Measurements from ENCODE around the gene FHIP1B. TPM values are rescaled to one million over a fixed set of nuclear protein-coding genes. Genes with fewer than 3 reads are reported as not detected.

FHIP1B gene
- polyA plus RNA-seq, 1 donor (not counting 4 experiments of a cell fraction or from before 2014, with no cell fraction given) = 18.7 TPM

GRCh38 chr11:6216501-6216900 is 17.9 kb downstream of the FHIP1B start:
- FAIRE-seq = no peak
- H3K27me3 ChIP-seq (ENCODE audit: control insufficient read depth, extremely low read depth, insufficient read depth, low read length) = no peaks in the 10 kb centered on the region
- H3K9me1 ChIP-seq (ENCODE audit: control insufficient read depth, extremely low read depth, insufficient read depth, low read length) = no peaks in the 10 kb centered on the region
- dilution Hi-C loops (cut with MboI; ENCODE audit: extremely low pct_ligation_motif_present, low sequenced_read_pairs) = no loop called here
- H3K79me2 ChIP-seq (ENCODE audit: control insufficient read depth, insufficient read depth, low read length) = peaks cover 3% of the 10 kb centered on the region
- no peak for DNase-seq (ENCODE audit: low read depth, low spot score)
- H3K9me3 ChIP-seq (ENCODE audit: control insufficient read depth, low read depth, low read length) = no peaks in the 10 kb centered on the region
- no peak overlapping the region for H3K9ac ChIP-seq (ENCODE audit: control insufficient read depth, extremely low read depth, insufficient read depth, low read length)
- H3K27ac ChIP-seq (ENCODE audit: control insufficient read depth, insufficient read depth, low read length) = no peak overlapping the region
- TF ChIP-seq CTCF (optimal IDR thresholded peaks at IDR 0.05 in 1 of 3, IDR thresholded peaks at IDR 0.05 in 1 of 3, conservative IDR thresholded peaks at IDR 0.05 in 1 of 3; ENCODE audit: extremely low read depth in 1 of 3, insufficient read depth in 2 of 3, low read length in 3 of 3) = no peak
- no peak for TF ChIP-seq EZH2 (IDR thresholded peaks at IDR 0.05; ENCODE audit: low read length)
- H4K20me1 ChIP-seq (ENCODE audit: control insufficient read depth, extremely low read depth, insufficient read depth, low read length) = no peaks in the 10 kb centered on the region
- H3K4me1 ChIP-seq (ENCODE audit: control insufficient read depth, extremely low read depth, insufficient read depth, low read length) = peaks cover 18% of the 10 kb centered on the region
- no peak overlapping the region for H2AFZ ChIP-seq (ENCODE audit: control insufficient read depth, low read length)
- peaks cover 23 to 28% of the 10 kb centered on the region in 2 experiments for H3K36me3 ChIP-seq (ENCODE audit: control insufficient read depth in 2 of 2, extremely low read depth in 1 of 2, insufficient read depth in 2 of 2, low read length in 2 of 2)
- no peak overlapping the region for H3K4me2 ChIP-seq (ENCODE audit: control insufficient read depth, extremely low read depth, insufficient read depth, low read depth, low read length)
- H3K4me3 ChIP-seq (ENCODE audit: control insufficient read depth in 2 of 3, extremely low read depth in 1 of 3, insufficient read depth in 2 of 3, low read depth in 1 of 3, low read length in 3 of 3) = no peak overlapping the region

DNA sequence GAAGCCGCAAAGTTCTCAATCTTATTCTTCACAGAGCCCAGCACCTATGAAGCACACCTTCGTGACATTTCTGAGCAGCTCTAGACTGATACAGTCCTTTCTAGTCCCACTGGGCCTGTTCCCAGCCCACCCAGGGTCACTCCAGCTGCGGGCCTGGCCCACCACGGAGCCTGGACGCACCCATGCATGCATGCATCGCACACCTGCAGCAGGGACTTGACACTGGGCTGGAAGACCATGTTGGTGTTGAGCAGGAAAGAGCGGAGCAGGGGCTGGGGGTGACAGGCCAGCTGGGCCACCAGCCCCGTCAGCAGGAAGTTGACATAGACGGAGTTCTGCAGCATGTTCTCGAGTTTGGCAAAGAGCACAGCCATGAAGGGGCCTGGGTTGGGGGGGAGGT is 19.9 kb downstream of the FHIP1B start:
- TF ChIP-seq EZH2 (IDR thresholded peaks at IDR 0.05; ENCODE audit: low read length) = no peak
- no peak for TF ChIP-seq CTCF (optimal IDR thresholded peaks at IDR 0.05 in 1 of 3, IDR thresholded peaks at IDR 0.05 in 1 of 3, conservative IDR thresholded peaks at IDR 0.05 in 1 of 3; ENCODE audit: extremely low read depth in 1 of 3, insufficient read depth in 2 of 3, low read length in 3 of 3)
- H3K9ac ChIP-seq (ENCODE audit: control insufficient read depth, extremely low read depth, insufficient read depth, low read length) = no peak overlapping the region
- no peak for FAIRE-seq

More for the DNA sequence above, 19.9 kb downstream of the FHIP1B start:
- dilution Hi-C loops (cut with MboI; ENCODE audit: extremely low pct_ligation_motif_present, low sequenced_read_pairs) = no loop called here
- H3K79me2 ChIP-seq (ENCODE audit: control insufficient read depth, insufficient read depth, low read length) = peaks cover 3% of the 10 kb centered on the region
- peaks cover 25 to 31% of the 10 kb centered on the region in 2 experiments for H3K36me3 ChIP-seq (ENCODE audit: control insufficient read depth in 2 of 2, extremely low read depth in 1 of 2, insufficient read depth in 2 of 2, low read length in 2 of 2)
- H2AFZ ChIP-seq (ENCODE audit: control insufficient read depth, low read length) = no peak overlapping the region
- no peak overlapping the region for H3K4me2 ChIP-seq (ENCODE audit: control insufficient read depth, extremely low read depth, insufficient read depth, low read depth, low read length)
- no peak overlapping the region for H3K4me3 ChIP-seq (ENCODE audit: control insufficient read depth in 2 of 3, extremely low read depth in 1 of 3, insufficient read depth in 2 of 3, low read depth in 1 of 3, low read length in 3 of 3)
- H4K20me1 ChIP-seq (ENCODE audit: control insufficient read depth, extremely low read depth, insufficient read depth, low read length) = no peaks in the 10 kb centered on the region
- H3K27ac ChIP-seq (ENCODE audit: control insufficient read depth, insufficient read depth, low read length) = no peak overlapping the region
- H3K4me1 ChIP-seq (ENCODE audit: control insufficient read depth, extremely low read depth, insufficient read depth, low read length) = peaks cover 10% of the 10 kb centered on the region
- H3K9me1 ChIP-seq (ENCODE audit: control insufficient read depth, extremely low read depth, insufficient read depth, low read length) = no peaks in the 10 kb centered on the region
- no peak for DNase-seq (ENCODE audit: low read depth, low spot score)
- H3K9me3 ChIP-seq (ENCODE audit: control insufficient read depth, low read depth, low read length) = no peaks in the 10 kb centered on the region
- no peaks in the 10 kb centered on the region for H3K27me3 ChIP-seq (ENCODE audit: control insufficient read depth, extremely low read depth, insufficient read depth, low read length)

Data from keratinocyte (primary cell).